ENCODE data around the gene VTA1. TPM values are rescaled to one million over a fixed set of nuclear protein-coding genes. Genes with fewer than 3 reads are reported as not detected.

Gene VTA1
- total RNA-seq, 1 donor from 2014 or later, result 36.6 TPM

- Mint-ChIP-seq H3K36me3 (ENCODE audit: low read depth, unreplicated experiment) (no peaks in the 10 kb centered on the region), H3K9me3 (ENCODE audit: unreplicated experiment) (no peaks in the 10 kb centered on the region), H3K4me3 (ENCODE audit: unreplicated experiment) (no peak overlapping the region), H3K27ac (ENCODE audit: unreplicated experiment) (no peak overlapping the region), H3K4me1 (ENCODE audit: unreplicated experiment) (no peaks in the 10 kb centered on the region), H3K27me3 (ENCODE audit: unreplicated experiment) (no peaks in the 10 kb centered on the region)
- DNase-seq (ENCODE audit: low spot score), result no peak
- no peak for TF ChIP-seq CTCF (IDR thresholded peaks at IDR 0.05; ENCODE audit: unreplicated experiment)
Observed at GRCh38 chr6:142241061-142241460, 94.0 kb downstream of the VTA1 start.

- Mint-ChIP-seq H3K4me1 (ENCODE audit: unreplicated experiment) (no peaks in the 10 kb centered on the region), H3K9me3 (ENCODE audit: unreplicated experiment) (no peaks in the 10 kb centered on the region), H3K27ac (ENCODE audit: unreplicated experiment) (no peak overlapping the region), H3K4me3 (ENCODE audit: unreplicated experiment) (no peak overlapping the region), H3K36me3 (ENCODE audit: low read depth, unreplicated experiment) (no peaks in the 10 kb centered on the region), H3K27me3 (ENCODE audit: unreplicated experiment) (no peaks in the 10 kb centered on the region)
- DNase-seq (ENCODE audit: low spot score), result no peak
- TF ChIP-seq CTCF (IDR thresholded peaks at IDR 0.05; ENCODE audit: unreplicated experiment), result no peak
Observed at GRCh38 chr6:142242269-142242668, 95.2 kb downstream of the VTA1 start.

GRCh38 chr6:142246960-142247359, 99.9 kb downstream of the VTA1 start:
- H3K4me1 Mint-ChIP-seq (ENCODE audit: unreplicated experiment), result no peaks in the 10 kb centered on the region
- DNase-seq (ENCODE audit: low spot score), result no peak
- no peaks in the 10 kb centered on the region for H3K27me3 Mint-ChIP-seq (ENCODE audit: unreplicated experiment)
- no peaks in the 10 kb centered on the region for H3K9me3 Mint-ChIP-seq (ENCODE audit: unreplicated experiment)
- TF ChIP-seq CTCF (IDR thresholded peaks at IDR 0.05; ENCODE audit: unreplicated experiment), result no peak
- no peaks in the 10 kb centered on the region for H3K36me3 Mint-ChIP-seq (ENCODE audit: low read depth, unreplicated experiment)
- H3K4me3 Mint-ChIP-seq (ENCODE audit: unreplicated experiment), result no peak overlapping the region
- no peak overlapping the region for H3K27ac Mint-ChIP-seq (ENCODE audit: unreplicated experiment)

- Mint-ChIP-seq H3K4me3 (ENCODE audit: unreplicated experiment) (no peak overlapping the region), H3K27ac (ENCODE audit: unreplicated experiment) (no peak overlapping the region), H3K27me3 (ENCODE audit: unreplicated experiment) (no peaks in the 10 kb centered on the region), H3K4me1 (ENCODE audit: unreplicated experiment) (no peaks in the 10 kb centered on the region), H3K36me3 (ENCODE audit: low read depth, unreplicated experiment) (no peaks in the 10 kb centered on the region), H3K9me3 (ENCODE audit: unreplicated experiment) (no peaks in the 10 kb centered on the region)
- DNase-seq (ENCODE audit: low spot score), result no peak
- TF ChIP-seq CTCF (IDR thresholded peaks at IDR 0.05; ENCODE audit: unreplicated experiment), result no peak
Observed at GRCh38 chr6:142249266-142249665, 102.2 kb downstream of the VTA1 start.

- no peaks in the 10 kb centered on the region for H3K4me1 Mint-ChIP-seq (ENCODE audit: unreplicated experiment)
- no peak for DNase-seq (ENCODE audit: low spot score)
- H3K9me3 Mint-ChIP-seq (ENCODE audit: unreplicated experiment), result no peaks in the 10 kb centered on the region
- H3K4me3 Mint-ChIP-seq (ENCODE audit: unreplicated experiment), result no peak overlapping the region
- H3K27ac Mint-ChIP-seq (ENCODE audit: unreplicated experiment), result no peak overlapping the region
- H3K36me3 Mint-ChIP-seq (ENCODE audit: low read depth, unreplicated experiment), result no peaks in the 10 kb centered on the region
- TF ChIP-seq CTCF (IDR thresholded peaks at IDR 0.05; ENCODE audit: unreplicated experiment), result no peak
- no peaks in the 10 kb centered on the region for H3K27me3 Mint-ChIP-seq (ENCODE audit: unreplicated experiment)
Observed at GRCh38 chr6:142251930-142252445, 104.9 kb downstream of the VTA1 start.
